NCI-H1105 treated with DMSO at 0.1 percent for 48 hours (cell line): ENCODE measurements around the gene LIPT2.

Experiments
- DNase-seq: peaks from one replicate; lab custom pipeline; 2025; lab: John Stamatoyannopoulos, UW

Gene LIPT2

GRCh38 chr11:74466916-74467885 is 26.3 kb downstream of the LIPT2 start, which contains the start of gene KCNE3:
Gene KCNE3, minus strand, starts transcription at chr11:74467549. Its CDS starts 9,986 bp downstream, at chr11:74457563.
- DNase-seq: no peak

GRCh38 chr11:74465291-74465708 is 28.2 kb downstream of the LIPT2 start:
- no peak for DNase-seq

GRCh38 chr11:74464746-74465145 is 28.8 kb downstream of the LIPT2 start:
- no peak for DNase-seq

- no peak for DNase-seq
Measured at GRCh38 chr11:74463216-74463615, 30.3 kb downstream of the LIPT2 start.

GRCh38 chr11:74462631-74463030 is 30.9 kb downstream of the LIPT2 start:
- DNase-seq: no peak

GRCh38 chr11:74462009-74462408 is 31.5 kb downstream of the LIPT2 start:
- no peak for DNase-seq

- no peak for DNase-seq
Measured at GRCh38 chr11:74460481-74461154, 32.9 kb downstream of the LIPT2 start.

- DNase-seq: no peak
Measured at GRCh38 chr11:74460065-74460464, 33.5 kb downstream of the LIPT2 start.

GRCh38 chr11:74459584-74459983 is 33.9 kb downstream of the LIPT2 start:
- no peak for DNase-seq

- no peak for DNase-seq
Measured at GRCh38 chr11:74457356-74457755, 36.2 kb downstream of the LIPT2 start.

GRCh38 chr11:74453373-74453975 is 40.0 kb downstream of the LIPT2 start:
- peak; percentile 35 for DNase-seq

GRCh38 chr11:74452366-74452765 is 41.2 kb downstream of the LIPT2 start:
- no peak for DNase-seq

GRCh38 chr11:74450318-74450717 is 43.2 kb downstream of the LIPT2 start:
- no peak for DNase-seq

GRCh38 chr11:74449369-74449931 is 44.1 kb downstream of the LIPT2 start:
- peak; percentile 89 for DNase-seq

- DNase-seq: no peak
Measured at GRCh38 chr11:74447720-74448119, 45.8 kb downstream of the LIPT2 start.

- DNase-seq: no peak
Measured at GRCh38 chr11:74446532-74446938, 47.0 kb downstream of the LIPT2 start.

- DNase-seq: peak; percentile 20
Measured at GRCh38 chr11:74444173-74444826, 49.2 kb downstream of the LIPT2 start.

- DNase-seq: peak; percentile 75
Measured at GRCh38 chr11:74443071-74443864, 50.3 kb downstream of the LIPT2 start.

- no peak for DNase-seq
Measured at GRCh38 chr11:74442636-74443035, 50.9 kb downstream of the LIPT2 start.
